WTC11 (cell line): Measurements from ENCODE around the gene KLHL29. TPM values are rescaled to one million over a fixed set of nuclear protein-coding genes. Genes with fewer than 3 reads are reported as not detected.

ENCODE experiments used
- ATAC-seq: fragments of 200-7000 bp; cut with Tn5 transposase; 2 replicates; pipeline ENCODE4 v1.10.0; 2021; ENCODE audit warnings: mild to moderate bottlenecking, moderate library complexity
- CTCF ChIA-PET: fragments of 300-600 bp; sonication (Branson Sonifier 250); formaldehyde crosslinking; loops from one replicate; lab custom pipeline; 2021; ENCODE audit warnings: antibody characterized with exemption; lab: Charles Lee
- POLR2A ChIA-PET: fragments of 350-600 bp; sonication (Branson Sonifier 250); formaldehyde crosslinking; loops from one replicate; lab custom pipeline; 2021; ENCODE audit warnings: antibody characterized with exemption; lab: Charles Lee
- DNase-seq: peaks from one replicate; pipeline ENCODE4 v3.0.0; 2021; ENCODE audit warnings: low spot score
- H3K27ac Mint-ChIP-seq: 2 replicates; pipeline ENCODE4 v1.8.0; 2021; ENCODE audit warnings: mixed read lengths
- H3K27me3 Mint-ChIP-seq: 2 replicates; pipeline ENCODE4 v1.8.0; 2021; ENCODE audit warnings: low read depth, mild to moderate bottlenecking, moderate library complexity, mixed read lengths
- H3K36me3 Mint-ChIP-seq: 2 replicates; pipeline ENCODE4 v1.8.0; 2021; ENCODE audit warnings: mixed read lengths
- H3K4me1 Mint-ChIP-seq: 2 replicates; pipeline ENCODE4 v1.8.0; 2022; ENCODE audit warnings: mixed read lengths
- H3K4me3 Mint-ChIP-seq: 2 replicates; pipeline ENCODE4 v1.8.0; 2021; ENCODE audit warnings: mild to moderate bottlenecking, moderate library complexity, mixed read lengths
- H3K9me3 Mint-ChIP-seq: 2 replicates; pipeline ENCODE4 v1.8.0; 2021; ENCODE audit warnings: mixed read lengths
- ATF1 ChIP-seq: sonication (generic); formaldehyde crosslinking; IDR thresholded peaks from 2 replicates; pipeline ENCODE4 v1.8.1; 2023; ENCODE audit warnings: mild to moderate bottlenecking, moderate library complexity, missing genetic modification reagents
- CDX4 ChIP-seq: fragments of 250-450 bp; sonication (Bioruptor Pico); IDR thresholded peaks from 2 replicates; pipeline ENCODE4 v1.9.0; 2021; ENCODE audit warnings: moderate library complexity, mild to moderate bottlenecking, inconsistent platforms, borderline replicate concordance
- CREB1 ChIP-seq: sonication (generic); formaldehyde crosslinking; IDR thresholded peaks from 2 replicates; pipeline ENCODE4 v1.8.0; 2023; ENCODE audit warnings: mild to moderate bottlenecking, missing genetic modification reagents
- E2F1 ChIP-seq: sonication (generic); formaldehyde crosslinking; IDR thresholded peaks from 2 replicates; pipeline ENCODE4 v1.8.0; 2022; ENCODE audit warnings: mild to moderate bottlenecking, missing genetic modification reagents
- FOXJ3 ChIP-seq: sonication (generic); formaldehyde crosslinking; IDR thresholded peaks from 2 replicates; pipeline ENCODE4 v1.9.0; 2021; ENCODE audit warnings: missing genetic modification reagents, mild to moderate bottlenecking, borderline replicate concordance
- FOXK1 ChIP-seq: sonication (generic); formaldehyde crosslinking; IDR thresholded peaks from 2 replicates; pipeline ENCODE4 v1.8.0; 2022; ENCODE audit warnings: mild to moderate bottlenecking, moderate library complexity, missing genetic modification reagents
- FOXP1 ChIP-seq: sonication (generic); formaldehyde crosslinking; IDR thresholded peaks from 2 replicates; pipeline ENCODE4 v1.8.0; 2022; ENCODE audit warnings: missing genetic modification reagents, mild to moderate bottlenecking, moderate library complexity, borderline replicate concordance
- GTF2I ChIP-seq: fragments of 250-450 bp; sonication (Bioruptor Pico); conservative IDR thresholded peaks from 2 replicates; pipeline ENCODE4 v1.4.0; 2021; ENCODE audit warnings: mild to moderate bottlenecking
- JAZF1 ChIP-seq: fragments of 250-450 bp; sonication (Bioruptor Pico); IDR thresholded peaks from 2 replicates; pipeline ENCODE4 v1.9.0; 2021; ENCODE audit warnings: moderate library complexity, mild to moderate bottlenecking, inconsistent platforms
- JUN ChIP-seq: sonication (generic); formaldehyde crosslinking; IDR thresholded peaks from 2 replicates; pipeline ENCODE4 v1.8.0; 2023; ENCODE audit warnings: mild to moderate bottlenecking, missing genetic modification reagents
- NFATC4 ChIP-seq: fragments of 250-450 bp; sonication (Bioruptor Pico); IDR thresholded peaks from 2 replicates; pipeline ENCODE4 v1.9.0; 2021; ENCODE audit warnings: mild to moderate bottlenecking
- NFE2L1 ChIP-seq: sonication (generic); formaldehyde crosslinking; IDR thresholded peaks from 2 replicates; pipeline ENCODE4 v1.8.1; 2023; ENCODE audit warnings: missing genetic modification reagents
- NR2C2 ChIP-seq: sonication (generic); formaldehyde crosslinking; IDR thresholded peaks from 2 replicates; pipeline ENCODE4 v1.8.0; 2022; ENCODE audit warnings: mild to moderate bottlenecking, missing genetic modification reagents
- NR3C1 ChIP-seq: sonication (generic); formaldehyde crosslinking; conservative IDR thresholded peaks from 2 replicates; pipeline ENCODE4 v1.8.1; 2023; ENCODE audit warnings: low read depth, mild to moderate bottlenecking, missing genetic modification reagents
- OVOL2 ChIP-seq: fragments of 250-450 bp; sonication (Bioruptor Pico); IDR thresholded peaks from 2 replicates; pipeline ENCODE4 v1.9.0; 2021; ENCODE audit warnings: mild to moderate bottlenecking, borderline replicate concordance
- SP1 ChIP-seq: sonication (generic); formaldehyde crosslinking; conservative IDR thresholded peaks from 2 replicates; pipeline ENCODE4 v1.8.1; 2022; ENCODE audit warnings: missing genetic modification reagents
- TEAD1 ChIP-seq: sonication (generic); formaldehyde crosslinking; IDR thresholded peaks from 2 replicates; pipeline ENCODE4 v1.8.0; 2022; ENCODE audit warnings: mild to moderate bottlenecking, missing genetic modification reagents
- ZNF138 ChIP-seq: sonication (generic); formaldehyde crosslinking; conservative IDR thresholded peaks from 2 replicates; pipeline ENCODE4 v1.8.1; 2022; ENCODE audit warnings: mild to moderate bottlenecking, moderate library complexity, missing genetic modification reagents
- ZNF281 ChIP-seq: sonication (generic); formaldehyde crosslinking; IDR thresholded peaks from 2 replicates; pipeline ENCODE4 v1.8.0; 2023; ENCODE audit warnings: mild to moderate bottlenecking, missing genetic modification reagents
- total RNA-seq: library from RNA; stranded (reverse); gene quantifications from 3 replicates; pipeline ENCODE4 v1.2.3, GENCODE V29; 2021
- TF ChIP-seq, protein P1 (sequence below): sonication (generic); formaldehyde crosslinking; IDR thresholded peaks from 2 replicates; pipeline ENCODE4 v1.8.1; 2022; ENCODE audit warnings: low read depth, mild to moderate bottlenecking, moderate library complexity, missing genetic modification reagents, borderline replicate concordance
- TF ChIP-seq, protein P2 (sequence below): sonication (generic); formaldehyde crosslinking; IDR thresholded peaks from 2 replicates; pipeline ENCODE4 v1.8.1; 2023; ENCODE audit warnings: mild to moderate bottlenecking, moderate library complexity, missing genetic modification reagents
- TF ChIP-seq, protein P3 (sequence below): sonication (generic); formaldehyde crosslinking; IDR thresholded peaks from 2 replicates; pipeline ENCODE4 v1.8.0; 2022; ENCODE audit warnings: mild to moderate bottlenecking, missing genetic modification reagents
- TF ChIP-seq, protein P4 (sequence below): sonication (generic); formaldehyde crosslinking; IDR thresholded peaks from 2 replicates; pipeline ENCODE4 v1.8.1; 2023; ENCODE audit warnings: mild to moderate bottlenecking, missing genetic modification reagents

The KLHL29 gene
- total RNA-seq, 1 experiment from 2014 or later = 7.1 TPM

DNA sequence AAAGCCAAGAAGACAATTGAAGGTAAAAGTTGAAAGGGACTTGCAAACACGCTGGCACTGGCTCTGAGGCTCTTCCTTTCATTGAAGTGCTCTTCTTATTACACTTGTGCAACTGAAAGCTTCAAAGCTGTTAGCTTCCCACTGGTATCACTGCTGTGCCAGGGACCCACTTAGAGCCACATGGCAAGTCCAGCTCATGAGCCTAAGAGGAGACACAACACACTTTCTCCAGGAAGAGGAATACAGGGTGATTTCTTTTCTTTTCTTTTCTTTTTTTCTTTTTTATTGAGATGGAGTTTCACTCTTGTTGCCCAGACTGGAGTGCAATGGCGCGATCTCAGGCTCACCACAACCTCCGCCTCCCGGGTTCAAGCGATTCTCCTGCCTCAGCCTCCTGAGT, 323.8 kb downstream of the KLHL29 start:
- Mint-ChIP-seq H3K27ac (no peak overlapping the region), H3K36me3 (peaks cover 3% of the 10 kb centered on the region; the same call in 1 of the 2 replicates), H3K9me3 (no peaks in the 10 kb centered on the region), H3K4me1 (peaks cover 19% of the 10 kb centered on the region), H3K27me3 (no peaks in the 10 kb centered on the region), H3K4me3 (no peak overlapping the region)
- ATAC-seq (no peak), DNase-seq (no peak)
- CTCF ChIA-PET = interaction anchor here (1.7 kb wide), 1 partner anchor 84 kb away, joined by 4 read pairs; no protein-coding TSS in a partner anchor
- POLR2A ChIA-PET = no interaction called here
- TF ChIP-seq CREB1 (CRISPR knock-in tag) (no peak), ATF1 (CRISPR knock-in tag) (no peak), GTF2I (CRISPR knock-in tag) (no peak), SP1 (no peak), FOXJ3 (CRISPR knock-in tag) (no peak), ZNF138 (CRISPR knock-in tag) (no peak), NR2C2 (CRISPR knock-in tag) (no peak)
- TF ChIP-seq, protein P1, sequence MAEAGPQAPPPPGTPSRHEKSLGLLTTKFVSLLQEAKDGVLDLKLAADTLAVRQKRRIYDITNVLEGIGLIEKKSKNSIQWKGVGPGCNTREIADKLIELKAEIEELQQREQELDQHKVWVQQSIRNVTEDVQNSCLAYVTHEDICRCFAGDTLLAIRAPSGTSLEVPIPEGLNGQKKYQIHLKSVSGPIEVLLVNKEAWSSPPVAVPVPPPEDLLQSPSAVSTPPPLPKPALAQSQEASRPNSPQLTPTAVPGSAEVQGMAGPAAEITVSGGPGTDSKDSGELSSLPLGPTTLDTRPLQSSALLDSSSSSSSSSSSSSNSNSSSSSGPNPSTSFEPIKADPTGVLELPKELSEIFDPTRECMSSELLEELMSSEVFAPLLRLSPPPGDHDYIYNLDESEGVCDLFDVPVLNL = no peak

DNA sequence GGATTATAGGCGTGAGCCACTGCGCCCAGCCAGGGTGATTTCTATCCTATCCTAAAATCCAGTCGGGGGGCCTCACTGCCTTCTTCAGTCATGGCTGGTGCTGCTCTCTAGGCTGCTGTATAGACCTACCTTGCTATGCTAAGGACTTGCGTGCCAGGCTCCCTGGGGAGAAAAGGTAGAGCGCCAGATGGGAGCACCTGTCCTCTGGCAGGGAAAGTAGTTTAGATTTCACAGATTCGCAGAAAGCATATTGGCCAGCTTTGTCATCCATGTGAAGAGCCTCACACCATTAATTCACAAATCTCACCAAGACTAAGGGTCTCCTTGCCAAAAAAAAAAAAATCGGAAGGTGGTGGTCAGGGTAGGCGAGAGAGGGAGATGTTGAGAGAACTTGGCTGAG, 324.3 kb downstream of the KLHL29 start:
- POLR2A ChIA-PET = no interaction called here
- no peak for DNase-seq

More for the DNA sequence above, 324.3 kb downstream of the KLHL29 start:
- no peak overlapping the region for H3K27ac Mint-ChIP-seq
- peaks cover 3% of the 10 kb centered on the region; the same call in 1 of the 2 replicates for H3K36me3 Mint-ChIP-seq
- no peak overlapping the region for H3K4me3 Mint-ChIP-seq
- CTCF ChIA-PET = interaction anchor here (1.7 kb wide), 1 partner anchor 85 kb away, joined by 4 read pairs; no protein-coding TSS in a partner anchor
- H3K9me3 Mint-ChIP-seq = no peaks in the 10 kb centered on the region
- TF ChIP-seq, protein P2, sequence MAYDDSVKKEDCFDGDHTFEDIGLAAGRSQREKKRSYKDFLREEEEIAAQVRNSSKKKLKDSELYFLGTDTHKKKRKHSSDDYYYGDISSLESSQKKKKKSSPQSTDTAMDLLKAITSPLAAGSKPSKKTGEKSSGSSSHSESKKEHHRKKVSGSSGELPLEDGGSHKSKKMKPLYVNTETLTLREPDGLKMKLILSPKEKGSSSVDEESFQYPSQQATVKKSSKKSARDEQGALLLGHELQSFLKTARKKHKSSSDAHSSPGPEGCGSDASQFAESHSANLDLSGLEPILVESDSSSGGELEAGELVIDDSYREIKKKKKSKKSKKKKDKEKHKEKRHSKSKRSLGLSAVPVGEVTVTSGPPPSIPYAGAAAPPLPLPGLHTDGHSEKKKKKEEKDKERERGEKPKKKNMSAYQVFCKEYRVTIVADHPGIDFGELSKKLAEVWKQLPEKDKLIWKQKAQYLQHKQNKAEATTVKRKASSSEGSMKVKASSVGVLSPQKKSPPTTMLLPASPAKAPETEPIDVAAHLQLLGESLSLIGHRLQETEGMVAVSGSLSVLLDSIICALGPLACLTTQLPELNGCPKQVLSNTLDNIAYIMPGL (CRISPR knock-in tag) = no peak
- TF ChIP-seq NR3C1 (CRISPR knock-in tag) = no peak
- no peak for TF ChIP-seq NFATC4 (CRISPR knock-in tag)
- no peak for TF ChIP-seq ZNF281 (CRISPR knock-in tag)
- no peak for TF ChIP-seq JUN
- TF ChIP-seq TEAD1 (CRISPR knock-in tag) = no peak
- TF ChIP-seq JAZF1 (CRISPR knock-in tag) = no peak
- TF ChIP-seq, protein P3, sequence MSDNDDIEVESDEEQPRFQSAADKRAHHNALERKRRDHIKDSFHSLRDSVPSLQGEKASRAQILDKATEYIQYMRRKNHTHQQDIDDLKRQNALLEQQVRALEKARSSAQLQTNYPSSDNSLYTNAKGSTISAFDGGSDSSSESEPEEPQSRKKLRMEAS (CRISPR knock-in tag) = no peak
- TF ChIP-seq, protein P1 = no peak
- TF ChIP-seq CDX4 (CRISPR knock-in tag) = no peak
- no peak for TF ChIP-seq OVOL2
- TF ChIP-seq NFE2L1 (CRISPR knock-in tag) = no peak
- no peak for TF ChIP-seq FOXK1 (CRISPR knock-in tag)
- no peak for TF ChIP-seq FOXP1
- TF ChIP-seq, protein P4, sequence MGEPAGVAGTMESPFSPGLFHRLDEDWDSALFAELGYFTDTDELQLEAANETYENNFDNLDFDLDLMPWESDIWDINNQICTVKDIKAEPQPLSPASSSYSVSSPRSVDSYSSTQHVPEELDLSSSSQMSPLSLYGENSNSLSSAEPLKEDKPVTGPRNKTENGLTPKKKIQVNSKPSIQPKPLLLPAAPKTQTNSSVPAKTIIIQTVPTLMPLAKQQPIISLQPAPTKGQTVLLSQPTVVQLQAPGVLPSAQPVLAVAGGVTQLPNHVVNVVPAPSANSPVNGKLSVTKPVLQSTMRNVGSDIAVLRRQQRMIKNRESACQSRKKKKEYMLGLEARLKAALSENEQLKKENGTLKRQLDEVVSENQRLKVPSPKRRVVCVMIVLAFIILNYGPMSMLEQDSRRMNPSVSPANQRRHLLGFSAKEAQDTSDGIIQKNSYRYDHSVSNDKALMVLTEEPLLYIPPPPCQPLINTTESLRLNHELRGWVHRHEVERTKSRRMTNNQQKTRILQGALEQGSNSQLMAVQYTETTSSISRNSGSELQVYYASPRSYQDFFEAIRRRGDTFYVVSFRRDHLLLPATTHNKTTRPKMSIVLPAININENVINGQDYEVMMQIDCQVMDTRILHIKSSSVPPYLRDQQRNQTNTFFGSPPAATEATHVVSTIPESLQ (CRISPR knock-in tag) = no peak
- TF ChIP-seq E2F1 (CRISPR knock-in tag) = no peak
- H3K4me1 Mint-ChIP-seq = peaks cover 19% of the 10 kb centered on the region
- no peak for ATAC-seq
- H3K27me3 Mint-ChIP-seq = no peaks in the 10 kb centered on the region
